Measurements from ENCODE around the gene RGS16.

GRCh38 chr1:182627622-182628021 lies 23.4 kb upstream of the RGS16 start:
- TF ChIP-seq ZNF121 (tag by site-specific recombination; IDR thresholded peaks at IDR 0.05) (no peak), ZNF280D (tag by site-specific recombination; IDR thresholded peaks at IDR 0.05) (no peak), YY1 (tag by site-specific recombination; IDR thresholded peaks at IDR 0.05) (no peak), CTCF (tag by site-specific recombination; IDR thresholded peaks at IDR 0.05) (no peak), KLF16 (tag by site-specific recombination; IDR thresholded peaks at IDR 0.05) (no peak), ZNF138 (tag by site-specific recombination; IDR thresholded peaks at IDR 0.05; ENCODE audit: borderline replicate concordance) (no peak), ZNF558 (tag by site-specific recombination; IDR thresholded peaks at IDR 0.05) (no peak), ZNF677 (tag by site-specific recombination; IDR thresholded peaks at IDR 0.05) (no peak), ZBTB49 (tag by site-specific recombination; IDR thresholded peaks at IDR 0.05; ENCODE audit: low read depth) (no peak), REPIN1 (tag by site-specific recombination; IDR thresholded peaks at IDR 0.05; ENCODE audit: low read depth) (no peak), HOXD13 (CRISPR knock-in tag; IDR thresholded peaks at IDR 0.05; ENCODE audit: borderline replicate concordance) (no peak), GLI2 (tag by site-specific recombination; IDR thresholded peaks at IDR 0.05; ENCODE audit: borderline replicate concordance, low read depth) (no peak), ZNF280C (tag by site-specific recombination; IDR thresholded peaks at IDR 0.05) (no peak)

All from HEK293 (cell line).